Hypothalamus (tissue), 51 donors: ENCODE measurements around the gene CCDC183.
"Not testable (repeated sequence)": the region's sequence is repeated elsewhere in the genome, so short reads cannot be mapped to it uniquely, and the experiment has no call there.

Experiments
- DNase-seq, 51 donors: peaks; one replicate each; lab custom pipeline; 2025; lab: John Stamatoyannopoulos, UW

The CCDC183 gene

GRCh38 chr9:136821826-136822544, 25.8 kb downstream of the CCDC183 start:
- DNase-seq, result no peak

GRCh38 chr9:136823136-136824046, 27.3 kb downstream of the CCDC183 start:
- DNase-seq, result peak in 5 of 51 donors; percentile 23 to 35 (median 30)

GRCh38 chr9:136824496-136825225, 28.5 kb downstream of the CCDC183 start:
- no peak for DNase-seq

- no peak for DNase-seq
Observed at GRCh38 chr9:136825295-136826187, 29.4 kb downstream of the CCDC183 start.

GRCh38 chr9:136826188-136826541, 30.0 kb downstream of the CCDC183 start:
- no peak for DNase-seq

- no peak for DNase-seq
Observed at GRCh38 chr9:136826703-136827582, 30.8 kb downstream of the CCDC183 start.

GRCh38 chr9:136827794-136828473, 31.8 kb downstream of the CCDC183 start:
- DNase-seq, result no peak

- no peak for DNase-seq
Observed at GRCh38 chr9:136828474-136829140, 32.5 kb downstream of the CCDC183 start.

GRCh38 chr9:136829412-136829811, 33.3 kb downstream of the CCDC183 start:
- no peak for DNase-seq

GRCh38 chr9:136829981-136830885, 34.1 kb downstream of the CCDC183 start:
- DNase-seq, result no peak

- DNase-seq, result no peak
Observed at GRCh38 chr9:136831002-136831719, 35.0 kb downstream of the CCDC183 start.

- no peak for DNase-seq
Observed at GRCh38 chr9:136831720-136832104, 35.6 kb downstream of the CCDC183 start.

- DNase-seq, result no peak
Observed at GRCh38 chr9:136832581-136832980, 36.4 kb downstream of the CCDC183 start.

- not testable (repeated sequence) for DNase-seq
Observed at GRCh38 chr9:136833381-136834048, 37.4 kb downstream of the CCDC183 start.

GRCh38 chr9:136835162-136835931, 39.2 kb downstream of the CCDC183 start:
- no peak for DNase-seq
